Stimulated activated CD8-positive, alpha-beta memory T cell treated with anti-CD3 and anti-CD28 coated beads, Interleukin-7, amount 100 ng/mL, for 1 hour (primary cell): ENCODE measurements around the gene PRDM4.
"Not testable (repeated sequence)": the region's sequence is repeated elsewhere in the genome, so short reads cannot be mapped to it uniquely, and the experiment has no call there.

Source experiments
- DNase-seq, 2 donors: peaks; one replicate each; pipeline ENCODE4 v3.0.0-alpha.2; 2020; ENCODE audit warnings: low read depth in 2 of 2

PRDM4 gene

GRCh38 chr12:107774349-107775029 is 13.6 kb upstream of the PRDM4 start, which contains the start of gene ASCL4:
TSS of gene ASCL4 (plus strand) at chr12:107774704. CDS start at chr12:107775219, 515 bp downstream.
- no peak for DNase-seq

GRCh38 chr12:107767466-107767865 is 6.5 kb upstream of the PRDM4 start:
- no peak for DNase-seq

GRCh38 chr12:107765316-107765715 is 4.4 kb upstream of the PRDM4 start:
- DNase-seq, result no peak

DNA sequence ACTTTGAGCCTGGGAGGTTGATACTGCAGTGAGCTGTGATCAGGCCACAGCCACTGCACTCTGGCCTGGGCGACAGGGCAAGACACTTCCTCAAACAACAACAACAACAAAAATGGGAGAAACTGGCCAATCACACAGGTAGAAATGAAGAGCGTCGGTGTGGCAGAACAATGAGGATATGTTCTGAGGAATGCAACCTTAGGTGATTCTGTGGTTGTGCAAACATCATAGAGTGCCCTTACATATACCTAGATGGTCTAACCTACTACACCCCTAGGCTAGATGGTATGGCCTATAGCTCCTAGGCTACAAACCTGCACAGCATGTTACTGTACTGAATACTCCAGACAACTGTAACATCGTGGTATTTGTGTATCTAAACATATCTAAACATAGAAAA is 3.7 kb upstream of the PRDM4 start:
- DNase-seq, result no peak

DNA sequence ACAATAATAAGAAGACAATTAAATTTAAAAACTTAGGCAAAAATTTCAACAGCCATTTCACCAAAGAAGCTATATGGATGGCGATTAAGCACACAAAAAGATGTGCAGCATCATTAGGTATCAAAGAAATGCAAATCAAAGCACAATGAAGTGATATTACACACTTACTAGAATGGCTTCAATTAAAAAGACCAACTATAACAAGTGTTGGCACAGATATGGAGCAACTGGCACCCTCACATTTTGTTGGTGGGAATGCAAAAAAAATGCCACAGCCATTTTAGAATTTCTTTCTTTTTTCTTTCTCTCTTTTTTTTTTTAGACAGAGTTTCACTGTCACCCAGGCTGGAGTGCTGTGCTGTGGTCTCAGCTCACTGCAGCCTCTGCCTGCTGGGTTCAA is 1.9 kb upstream of the PRDM4 start:
- no peak for DNase-seq

- DNase-seq, result no peak
These were observed 566 bp upstream of the PRDM4 start for GRCh38 chr12:107761502-107761904.

DNA sequence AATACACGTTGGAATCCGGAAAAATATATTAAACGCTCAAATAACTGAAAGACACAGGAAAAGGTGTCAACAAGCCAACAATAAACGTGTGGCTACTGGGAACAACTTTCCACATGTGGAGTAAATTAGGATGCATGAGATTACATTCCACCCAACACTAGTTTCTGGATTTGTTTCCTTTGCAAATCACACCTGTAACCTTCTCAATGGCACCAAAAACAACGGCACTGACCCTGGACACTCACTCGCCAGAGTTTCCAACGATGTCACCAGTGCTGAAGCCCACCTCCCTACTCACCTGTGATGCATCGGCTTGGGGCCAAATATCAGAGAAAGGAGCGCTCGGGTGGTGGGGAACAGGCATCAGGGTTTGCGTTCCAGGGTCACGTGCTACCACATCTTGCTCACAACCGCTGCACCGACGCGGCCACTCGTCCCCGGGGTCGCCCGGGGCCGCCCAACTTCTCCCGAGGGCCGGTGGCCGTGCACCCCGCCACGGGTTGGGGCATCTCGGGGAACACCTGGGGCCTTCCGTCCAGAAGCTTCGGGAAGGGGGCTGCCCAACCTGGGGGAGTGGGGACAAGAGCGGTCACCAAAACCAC is 629 bp downstream of the PRDM4 start:
- DNase-seq, result no peak

DNA sequence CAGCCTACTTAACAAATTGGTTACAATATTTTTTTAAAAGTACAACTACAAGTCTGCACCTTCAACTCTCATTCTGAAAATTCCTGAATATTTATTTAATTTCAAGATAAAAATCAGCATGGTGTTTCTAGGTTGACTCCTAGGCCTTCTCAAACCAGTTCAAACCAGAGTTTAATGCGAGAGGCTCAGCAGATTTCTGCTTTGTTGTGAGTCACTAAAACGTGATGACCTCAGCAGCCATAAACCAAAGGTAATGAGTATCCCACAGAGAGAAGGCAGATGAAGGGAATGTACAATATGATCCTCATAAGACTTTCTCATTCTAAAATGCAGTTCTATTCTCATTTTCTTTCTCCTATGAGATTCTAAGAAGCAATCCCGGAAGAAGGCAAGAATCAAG is 1.5 kb downstream of the PRDM4 start:
- no peak for DNase-seq

DNA sequence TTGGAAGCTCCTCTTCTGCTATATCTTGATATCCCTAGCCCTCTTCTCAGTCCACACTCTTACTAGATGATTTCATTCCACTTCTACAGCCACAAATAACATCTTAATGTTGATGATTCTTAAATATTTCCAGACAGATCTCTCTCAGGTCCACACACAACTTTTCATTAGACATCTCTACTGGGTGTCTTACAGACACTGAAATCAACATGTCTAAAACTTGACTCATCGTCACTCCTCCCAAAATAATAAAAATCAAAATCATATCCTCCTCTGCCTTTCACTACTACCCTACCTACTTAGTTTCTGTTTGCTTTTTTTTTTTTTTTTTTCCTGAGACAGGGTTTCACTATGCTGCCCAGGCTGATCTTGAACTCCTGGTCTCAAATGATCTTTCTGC is 11.9 kb downstream of the PRDM4 start:
- DNase-seq, result no peak

- DNase-seq, result no peak
These were observed 12.5 kb downstream of the PRDM4 start for GRCh38 chr12:107748472-107748871.

GRCh38 chr12:107736914-107737313 is 24.0 kb downstream of the PRDM4 start:
- DNase-seq, result no peak

DNA sequence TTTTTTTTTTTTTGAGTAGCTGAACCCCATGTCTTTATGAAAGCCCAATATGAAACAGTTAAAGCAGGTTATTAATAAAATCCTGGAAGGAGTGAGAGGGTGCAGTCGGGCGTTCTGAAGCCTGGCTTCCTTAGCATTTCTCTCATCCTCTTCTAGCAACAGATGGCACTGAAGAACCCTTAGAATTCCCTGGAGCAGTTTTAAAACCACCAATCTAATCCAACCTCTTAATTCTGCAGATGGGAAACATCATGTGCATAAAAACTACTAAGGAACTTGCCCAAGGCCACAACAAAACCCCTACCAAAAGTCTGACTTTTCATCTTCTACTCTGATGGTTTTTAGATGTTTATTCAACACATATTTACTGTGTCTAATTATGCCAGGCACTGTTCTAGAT is 25.2 kb downstream of the PRDM4 start:
- no peak for DNase-seq

GRCh38 chr12:107734139-107734538 is 26.8 kb downstream of the PRDM4 start:
- DNase-seq, result no peak

- DNase-seq, result no peak
These were observed 28.6 kb downstream of the PRDM4 start for GRCh38 chr12:107732365-107732764.

GRCh38 chr12:107731366-107731765 is 29.6 kb downstream of the PRDM4 start:
- DNase-seq, result no peak

GRCh38 chr12:107730618-107731341 is 30.2 kb downstream of the PRDM4 start:
- DNase-seq, result no peak

DNA sequence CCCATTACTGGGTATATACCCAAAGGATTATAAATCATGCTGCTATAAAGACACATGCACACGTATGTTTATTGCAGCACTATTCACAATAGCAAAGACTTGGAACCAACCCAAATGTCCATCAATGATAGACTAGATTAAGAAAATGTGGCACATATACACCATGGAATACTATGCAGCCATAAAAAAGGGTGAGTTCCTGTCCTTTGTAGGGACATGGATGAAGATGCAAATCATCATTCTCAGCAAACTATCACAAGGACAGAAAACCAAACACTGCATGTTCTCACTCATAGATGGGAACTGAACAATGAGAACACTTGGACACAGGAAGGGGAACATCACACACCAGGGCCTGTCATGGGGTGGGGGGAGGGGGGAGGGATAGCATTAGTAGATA is 33.2 kb downstream of the PRDM4 start:
- DNase-seq, result not testable (repeated sequence)

DNA sequence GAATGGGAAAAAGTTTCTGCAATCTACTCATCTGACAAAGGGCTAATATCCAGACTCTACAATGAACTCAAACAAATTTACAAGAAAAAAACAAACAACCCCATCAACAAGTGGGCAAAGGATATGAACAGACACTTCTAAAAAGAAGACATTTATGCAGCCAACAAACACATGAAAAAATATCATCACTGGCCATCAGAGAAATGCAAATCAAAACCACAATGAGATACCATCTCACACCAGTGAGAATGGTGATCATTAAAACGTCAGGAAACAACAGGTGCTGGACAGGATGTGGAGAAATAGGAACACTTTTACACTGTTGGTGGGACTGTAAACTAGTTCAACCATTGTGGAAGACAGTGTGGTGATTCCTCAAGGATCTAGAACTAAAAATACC is 33.6 kb downstream of the PRDM4 start:
- not testable (repeated sequence) for DNase-seq

DNA sequence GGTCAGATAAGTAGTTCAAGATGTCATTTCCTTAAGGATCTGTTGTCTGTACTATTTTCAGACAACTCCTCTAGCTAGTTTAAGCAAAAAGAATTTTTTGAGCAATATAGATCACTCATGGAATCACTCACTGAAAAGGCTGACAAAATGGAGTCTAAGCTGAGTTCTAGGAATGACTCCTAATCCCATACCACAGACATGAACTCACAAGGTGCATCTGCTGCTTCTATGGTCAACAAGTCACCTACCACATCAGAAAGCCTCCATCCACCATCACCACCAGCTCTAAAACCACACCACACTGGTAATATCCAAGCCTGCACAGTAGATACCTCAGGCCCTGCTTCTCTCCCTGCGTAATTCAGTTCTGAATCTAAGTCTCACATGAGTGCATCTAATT is 42.3 kb downstream of the PRDM4 start:
- no peak for DNase-seq

DNA sequence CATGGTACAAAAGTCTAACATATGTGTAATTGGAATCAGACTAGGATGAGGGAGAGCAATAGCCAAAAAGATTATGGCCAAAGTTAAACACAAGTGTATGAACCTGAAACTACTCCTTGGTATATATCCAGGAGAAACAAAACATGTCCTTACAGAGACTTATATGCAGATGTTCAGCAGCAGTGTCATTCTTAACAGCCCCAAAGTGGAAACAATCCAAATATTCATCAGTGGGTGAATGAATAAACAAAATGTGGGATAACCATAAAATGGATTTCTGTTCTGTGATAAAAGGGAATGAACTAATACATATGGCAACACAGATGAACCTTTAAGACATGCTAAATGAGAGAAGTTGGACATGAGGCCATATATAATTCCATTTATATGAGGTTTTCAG is 45.2 kb downstream of the PRDM4 start:
- no peak for DNase-seq

- DNase-seq, result not testable (repeated sequence)
These were observed 55.4 kb downstream of the PRDM4 start for GRCh38 chr12:107705522-107705921.

DNA sequence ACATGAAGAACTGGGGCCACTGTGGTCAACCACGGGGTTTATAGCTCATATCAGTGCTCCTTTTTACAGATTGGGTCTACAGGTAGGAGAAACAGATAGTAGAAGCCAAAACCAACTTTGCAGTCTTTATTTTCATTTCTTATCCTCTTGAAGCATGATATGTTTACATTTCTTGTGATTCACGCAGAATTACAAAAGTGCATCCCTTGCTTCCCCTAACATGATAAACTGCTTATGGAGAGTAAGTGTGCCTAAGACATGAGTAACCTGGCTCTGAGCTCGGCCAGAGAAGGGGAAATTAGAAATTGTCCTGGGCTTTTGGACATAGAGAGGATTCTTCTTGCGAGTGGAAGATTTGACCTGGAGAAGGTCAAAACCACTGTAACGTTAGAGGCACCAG is 56.9 kb downstream of the PRDM4 start:
- DNase-seq, result no peak

DNA sequence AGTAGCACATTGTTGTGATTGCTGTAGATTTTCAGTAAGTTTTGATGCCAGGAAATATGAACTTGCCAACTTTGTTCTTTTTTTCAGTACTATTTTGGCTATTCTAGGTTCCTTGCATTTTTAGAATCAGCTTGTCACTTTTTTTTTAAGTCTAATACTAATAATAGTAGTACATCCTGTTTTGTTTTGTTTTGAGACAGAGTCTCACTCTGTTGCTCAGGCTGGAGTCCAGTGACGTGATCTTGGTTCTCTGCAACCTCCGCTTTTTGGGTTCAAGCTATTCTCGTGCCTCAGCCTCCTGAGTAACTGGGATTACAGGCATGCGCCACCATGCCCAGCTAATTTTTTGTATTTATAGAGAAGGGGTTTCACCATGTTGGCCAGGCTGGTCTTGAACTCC is 58.8 kb downstream of the PRDM4 start:
- no peak for DNase-seq
